Epithelial cell of esophagus (primary cell): Measurements from ENCODE around the gene NCKAP5L.
"Not testable (repeated sequence)": the region's sequence is repeated elsewhere in the genome, so short reads cannot be mapped to it uniquely, and the experiment has no call there.

ENCODE experiments used
- DNase-seq: peaks from one replicate; pipeline ENCODE4 v3.0.0; 2010; ENCODE audit warnings: low read depth
- H3K4me3 ChIP-seq: 2 replicates; pipeline ENCODE4 v1.5.1; 2011; ENCODE audit warnings: mild to moderate bottlenecking, low read length, control low read depth
- TF ChIP-seq, protein P1 (sequence below): IDR thresholded peaks from 2 replicates; pipeline ENCODE4 v1.5.1; 2011; ENCODE audit warnings: low read depth, mild to moderate bottlenecking, low read length, control low read depth, inconsistent platforms; ENCODE audit not compliant: insufficient read depth; ENCODE audit errors: missing control alignments

Gene NCKAP5L

DNA sequence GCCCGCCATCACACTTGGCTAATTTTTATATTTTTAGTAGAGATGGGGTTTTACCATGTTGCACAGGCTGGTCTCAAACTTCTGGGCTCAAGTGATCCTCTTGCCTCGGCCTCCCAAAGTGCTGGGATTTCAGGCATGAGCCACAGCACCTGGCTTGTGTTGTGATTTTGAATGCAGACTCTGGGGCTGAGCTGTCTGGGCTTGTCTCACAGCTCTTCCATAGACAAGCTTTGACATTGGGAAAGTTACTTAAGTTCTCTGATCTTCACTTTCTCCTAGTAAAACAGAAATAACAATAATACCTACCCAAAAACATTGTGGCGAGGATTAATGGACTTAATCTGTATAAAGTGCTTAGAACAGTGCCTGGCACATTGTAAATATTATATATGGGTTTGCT lies 50.9 kb downstream of the NCKAP5L start:
- H3K4me3 ChIP-seq, result no peak overlapping the region
- DNase-seq, result peak; percentile 71
- TF ChIP-seq, protein P1, sequence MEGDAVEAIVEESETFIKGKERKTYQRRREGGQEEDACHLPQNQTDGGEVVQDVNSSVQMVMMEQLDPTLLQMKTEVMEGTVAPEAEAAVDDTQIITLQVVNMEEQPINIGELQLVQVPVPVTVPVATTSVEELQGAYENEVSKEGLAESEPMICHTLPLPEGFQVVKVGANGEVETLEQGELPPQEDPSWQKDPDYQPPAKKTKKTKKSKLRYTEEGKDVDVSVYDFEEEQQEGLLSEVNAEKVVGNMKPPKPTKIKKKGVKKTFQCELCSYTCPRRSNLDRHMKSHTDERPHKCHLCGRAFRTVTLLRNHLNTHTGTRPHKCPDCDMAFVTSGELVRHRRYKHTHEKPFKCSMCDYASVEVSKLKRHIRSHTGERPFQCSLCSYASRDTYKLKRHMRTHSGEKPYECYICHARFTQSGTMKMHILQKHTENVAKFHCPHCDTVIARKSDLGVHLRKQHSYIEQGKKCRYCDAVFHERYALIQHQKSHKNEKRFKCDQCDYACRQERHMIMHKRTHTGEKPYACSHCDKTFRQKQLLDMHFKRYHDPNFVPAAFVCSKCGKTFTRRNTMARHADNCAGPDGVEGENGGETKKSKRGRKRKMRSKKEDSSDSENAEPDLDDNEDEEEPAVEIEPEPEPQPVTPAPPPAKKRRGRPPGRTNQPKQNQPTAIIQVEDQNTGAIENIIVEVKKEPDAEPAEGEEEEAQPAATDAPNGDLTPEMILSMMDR, result no peak

DNA sequence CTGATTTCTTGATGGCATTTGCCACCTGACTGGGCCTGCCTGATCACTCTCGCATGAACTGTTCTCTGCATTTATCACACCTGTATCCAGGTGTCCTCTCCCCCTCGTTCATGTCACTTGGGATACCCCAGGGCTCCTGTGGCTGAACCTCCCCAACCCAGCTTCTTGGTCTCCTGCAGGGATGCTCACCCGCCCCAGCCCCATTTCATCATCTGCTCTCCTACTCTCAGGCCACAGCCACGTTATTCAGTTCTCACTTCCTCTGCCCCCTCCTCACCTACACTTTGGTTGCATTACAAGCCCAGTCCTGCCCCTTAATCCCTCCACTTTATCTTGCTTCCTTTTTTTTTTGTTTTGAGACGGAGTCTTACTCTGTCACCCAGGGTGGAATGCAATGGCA lies 51.4 kb downstream of the NCKAP5L start:
- no peak overlapping the region for H3K4me3 ChIP-seq
- TF ChIP-seq, protein P1, result no peak
- DNase-seq, result peak; percentile 42

DNA sequence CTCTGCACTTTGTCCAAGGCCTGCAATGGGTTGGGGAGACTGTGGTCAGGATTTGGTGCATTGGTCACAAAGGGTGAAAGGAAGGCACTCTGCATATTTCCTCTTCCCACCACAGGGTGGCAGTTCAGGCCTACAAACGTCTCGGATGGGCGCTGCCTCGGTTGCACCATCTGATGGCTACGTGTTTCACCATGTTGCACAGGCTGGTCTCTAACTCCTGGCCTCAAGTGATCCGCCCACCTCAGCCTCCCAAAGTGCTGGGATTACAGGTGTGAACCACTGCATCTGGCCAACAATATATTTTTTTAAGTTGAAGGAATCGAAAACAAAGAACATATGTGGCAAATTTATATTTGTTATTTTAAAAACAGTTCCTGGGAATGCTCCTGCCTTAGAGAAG lies 51.8 kb downstream of the NCKAP5L start:
- TF ChIP-seq, protein P1, result peak; percentile 83
- peak; percentile 86 for DNase-seq
- H3K4me3 ChIP-seq, result no peak overlapping the region

DNA sequence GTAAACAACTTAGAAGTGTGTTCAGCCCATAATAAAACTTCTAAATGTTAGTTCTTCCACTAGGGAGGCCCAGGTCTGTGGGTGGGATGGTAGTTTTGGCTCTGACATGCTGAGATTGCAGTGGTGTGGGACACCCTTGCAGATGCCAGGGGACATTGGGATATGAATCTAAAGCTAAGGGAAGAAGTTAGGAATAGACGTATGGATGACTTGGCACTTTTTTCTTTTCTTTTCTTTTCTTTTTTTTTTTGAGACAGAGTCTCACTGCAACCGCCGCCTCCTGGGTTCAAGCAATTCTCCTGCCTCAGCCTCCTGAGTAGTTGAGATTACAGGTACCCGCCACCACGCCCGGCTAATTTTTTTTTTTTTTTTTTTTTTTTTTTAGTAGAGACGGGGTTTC lies 55.1 kb downstream of the NCKAP5L start:
- not testable (repeated sequence) for H3K4me3 ChIP-seq

DNA sequence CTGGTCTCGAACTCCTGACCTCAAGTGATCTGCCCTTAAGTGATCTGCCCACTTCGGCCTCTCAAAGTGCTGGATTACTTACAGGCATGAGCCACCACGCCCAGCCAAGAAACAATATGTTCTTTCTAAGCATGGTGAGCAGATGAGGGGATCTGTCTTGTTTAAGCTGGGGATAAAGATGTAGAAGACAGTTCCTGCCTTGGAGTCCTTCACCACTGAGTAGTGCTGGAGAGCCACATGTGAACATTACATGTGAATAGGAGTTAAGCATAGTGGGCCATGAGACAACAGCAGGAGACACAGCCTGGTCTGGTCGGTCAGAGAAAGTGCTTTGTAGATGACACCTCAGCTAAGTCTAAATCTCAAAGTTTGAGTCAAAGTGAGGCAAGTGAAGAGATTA lies 60.9 kb downstream of the NCKAP5L start:
- no peak for DNase-seq
- TF ChIP-seq, protein P1, result no peak
- no peak overlapping the region for H3K4me3 ChIP-seq

More for the DNA sequence above, 55.1 kb downstream of the NCKAP5L start:
- not testable (repeated sequence) for DNase-seq

DNA sequence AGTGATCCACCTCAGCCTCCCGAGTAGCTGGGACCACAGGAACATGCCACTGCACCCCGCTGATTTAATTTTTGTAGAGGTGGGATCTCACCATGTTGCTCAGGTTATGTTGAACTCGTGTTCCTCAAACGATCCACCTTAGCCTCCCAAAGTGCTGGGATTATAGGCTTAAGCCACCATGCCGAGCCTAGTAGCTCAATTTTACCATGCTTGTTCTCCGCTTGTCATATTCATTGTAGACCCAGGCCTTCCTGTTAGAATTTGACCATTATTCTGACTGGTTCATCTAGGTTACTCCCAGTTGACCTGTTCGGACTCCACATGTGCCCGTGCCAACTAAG lies 62.1 kb downstream of the NCKAP5L start:
- H3K4me3 ChIP-seq, result no peak overlapping the region
- TF ChIP-seq, protein P1, result no peak
- DNase-seq, result no peak

DNA sequence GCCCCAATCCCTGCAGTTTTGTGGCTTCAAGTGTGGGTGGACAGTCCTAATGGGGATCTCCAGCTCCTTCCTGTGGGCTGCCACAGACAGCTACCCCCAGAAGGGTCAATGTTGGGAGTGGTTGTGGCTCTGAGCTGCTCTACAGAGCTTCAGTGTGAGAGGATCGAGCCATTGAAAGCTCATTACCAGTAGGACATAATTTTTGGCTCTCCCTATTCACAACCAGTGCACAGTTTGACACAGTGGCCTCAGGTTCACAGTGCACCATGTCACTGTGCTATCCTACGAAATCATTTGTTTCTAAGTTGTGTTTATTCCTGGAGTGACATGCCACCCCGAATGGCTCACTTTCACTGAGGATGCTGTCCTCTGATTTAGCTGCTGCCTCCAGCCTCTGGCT lies 64.1 kb downstream of the NCKAP5L start:
- TF ChIP-seq, protein P1, result no peak

More for the DNA sequence above, 64.1 kb downstream of the NCKAP5L start:
- H3K4me3 ChIP-seq, result no peak overlapping the region
- DNase-seq, result no peak
